Measurements from ENCODE around the gene TEX13D.

TEX13D gene

DNA sequence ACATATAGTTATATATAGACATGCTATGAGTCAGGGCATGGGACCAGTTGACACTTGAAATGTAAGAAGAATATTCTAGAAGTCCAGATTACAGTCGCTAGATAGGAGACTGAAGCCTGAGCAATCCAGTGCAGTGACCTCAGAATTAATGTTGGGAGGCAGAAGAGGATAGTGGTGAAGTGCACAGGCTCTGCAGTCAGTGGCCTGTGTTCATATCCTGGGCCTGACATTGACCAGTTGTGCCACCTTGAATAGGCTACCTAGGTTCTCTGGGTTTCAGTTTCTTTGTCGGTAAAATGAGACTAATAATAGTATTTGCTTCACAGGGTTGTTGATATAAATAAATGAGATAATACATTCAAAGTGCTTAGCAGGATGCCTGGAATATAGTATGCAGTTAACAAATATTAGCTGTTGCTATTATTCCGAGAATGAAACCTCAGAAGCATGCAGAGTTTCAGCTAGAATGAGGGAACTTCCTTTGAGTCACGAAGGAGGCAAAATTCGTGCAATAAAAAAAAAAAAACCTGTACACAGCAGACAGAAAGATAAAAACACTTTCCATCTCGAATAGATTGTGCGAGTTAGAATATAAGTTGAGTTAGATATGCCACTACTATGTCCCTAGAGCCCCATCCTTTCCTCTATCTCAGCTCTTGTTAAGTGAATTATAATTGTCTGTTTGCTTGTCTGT lies 9.9 kb downstream of the TEX13D start:
- TF ChIP-seq, protein P1, sequence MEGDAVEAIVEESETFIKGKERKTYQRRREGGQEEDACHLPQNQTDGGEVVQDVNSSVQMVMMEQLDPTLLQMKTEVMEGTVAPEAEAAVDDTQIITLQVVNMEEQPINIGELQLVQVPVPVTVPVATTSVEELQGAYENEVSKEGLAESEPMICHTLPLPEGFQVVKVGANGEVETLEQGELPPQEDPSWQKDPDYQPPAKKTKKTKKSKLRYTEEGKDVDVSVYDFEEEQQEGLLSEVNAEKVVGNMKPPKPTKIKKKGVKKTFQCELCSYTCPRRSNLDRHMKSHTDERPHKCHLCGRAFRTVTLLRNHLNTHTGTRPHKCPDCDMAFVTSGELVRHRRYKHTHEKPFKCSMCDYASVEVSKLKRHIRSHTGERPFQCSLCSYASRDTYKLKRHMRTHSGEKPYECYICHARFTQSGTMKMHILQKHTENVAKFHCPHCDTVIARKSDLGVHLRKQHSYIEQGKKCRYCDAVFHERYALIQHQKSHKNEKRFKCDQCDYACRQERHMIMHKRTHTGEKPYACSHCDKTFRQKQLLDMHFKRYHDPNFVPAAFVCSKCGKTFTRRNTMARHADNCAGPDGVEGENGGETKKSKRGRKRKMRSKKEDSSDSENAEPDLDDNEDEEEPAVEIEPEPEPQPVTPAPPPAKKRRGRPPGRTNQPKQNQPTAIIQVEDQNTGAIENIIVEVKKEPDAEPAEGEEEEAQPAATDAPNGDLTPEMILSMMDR (IDR thresholded peaks at IDR 0.05; ENCODE audit: low read depth, low read length): no peak
- DNase-seq (ENCODE audit: extremely low read depth, low read depth): no peak

DNA sequence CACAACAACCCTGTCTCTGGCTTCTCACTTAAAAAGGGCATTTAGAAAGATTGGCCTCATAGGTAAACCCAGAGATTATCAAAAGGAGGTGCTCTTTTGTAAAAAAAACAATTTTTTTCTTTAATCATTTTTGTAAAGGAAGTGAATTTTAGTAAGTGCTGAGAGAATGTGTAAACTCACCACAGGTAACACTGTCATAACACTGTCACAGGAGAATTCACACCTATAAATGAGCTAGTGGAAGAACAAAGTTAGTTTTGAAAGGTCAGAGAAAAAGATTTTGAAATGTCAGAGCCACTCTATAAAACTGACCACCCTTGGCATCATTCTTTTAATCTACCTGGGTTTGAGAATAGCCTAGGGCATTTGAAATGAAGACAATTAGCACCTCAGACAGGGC lies 10.6 kb downstream of the TEX13D start:
- DNase-seq (ENCODE audit: extremely low read depth, low read depth): no peak
- TF ChIP-seq, protein P1 (IDR thresholded peaks at IDR 0.05; ENCODE audit: low read depth, low read length): no peak

DNA sequence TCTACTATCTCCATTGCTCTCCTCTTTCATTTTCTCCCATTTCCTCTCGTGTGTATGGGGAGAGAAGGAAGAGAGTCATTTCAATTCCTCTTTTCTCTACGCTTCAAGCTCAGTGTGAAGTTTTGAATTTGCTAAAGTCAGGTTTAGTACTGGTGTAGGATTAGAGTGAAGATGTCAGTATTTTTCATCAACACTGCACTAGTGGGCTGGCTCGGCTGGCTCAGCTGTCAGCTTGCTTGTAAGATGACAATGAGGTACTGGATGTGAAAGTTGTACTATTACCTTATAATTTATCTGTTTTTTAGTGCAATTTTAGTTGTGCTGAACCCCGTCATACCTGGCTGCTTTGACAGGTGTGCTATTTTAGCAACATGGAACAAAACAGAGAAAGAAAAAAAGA lies 11.8 kb downstream of the TEX13D start:
- TF ChIP-seq, protein P1 (IDR thresholded peaks at IDR 0.05; ENCODE audit: low read depth, low read length): no peak
- no peak for DNase-seq (ENCODE audit: extremely low read depth, low read depth)

DNA sequence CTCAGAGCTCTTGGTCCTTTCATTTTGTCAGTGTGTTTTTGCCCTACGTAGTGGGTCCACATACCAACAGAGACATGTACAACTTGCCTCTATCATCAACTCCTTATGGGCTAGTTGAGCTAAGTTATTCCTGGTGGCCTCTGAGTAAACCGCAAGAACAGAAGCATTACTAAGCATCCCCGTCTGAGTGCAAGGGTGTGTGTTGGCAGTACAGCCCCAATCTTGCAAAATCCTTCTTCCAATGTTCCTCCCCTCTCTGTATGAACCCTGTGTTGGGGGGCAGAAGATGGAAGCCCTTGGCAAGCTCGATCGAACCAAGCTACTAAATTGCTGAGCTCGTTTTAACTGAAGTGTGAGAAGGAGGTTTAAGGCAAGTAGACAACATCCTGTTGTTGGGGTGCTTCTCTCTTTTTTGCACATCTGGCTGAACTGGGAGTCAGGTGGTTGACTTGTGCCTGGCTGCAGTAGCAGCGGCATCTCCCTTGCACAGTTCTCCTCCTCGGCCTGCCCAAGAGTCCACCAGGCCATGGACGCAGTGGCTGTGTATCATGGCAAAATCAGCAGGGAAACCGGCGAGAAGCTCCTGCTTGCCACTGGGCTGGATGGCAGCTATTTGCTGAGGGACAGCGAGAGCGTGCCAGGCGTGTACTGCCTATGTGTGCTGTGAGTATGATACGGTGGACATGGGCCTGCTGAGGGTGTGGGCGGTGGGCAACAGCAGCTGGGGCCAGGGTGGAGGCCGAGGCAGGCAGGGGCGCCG lies 13.8 kb downstream of the TEX13D start, which contains the start of gene SH2D1A:
Gene SH2D1A, plus strand, starts transcription at position 447 of the 760 bp plus-strand sequence. Its CDS starts 80 bp downstream, at position 527.
- DNase-seq (ENCODE audit: extremely low read depth, low read depth): no peak
- TF ChIP-seq, protein P1 (IDR thresholded peaks at IDR 0.05; ENCODE audit: low read depth, low read length): no peak

DNA sequence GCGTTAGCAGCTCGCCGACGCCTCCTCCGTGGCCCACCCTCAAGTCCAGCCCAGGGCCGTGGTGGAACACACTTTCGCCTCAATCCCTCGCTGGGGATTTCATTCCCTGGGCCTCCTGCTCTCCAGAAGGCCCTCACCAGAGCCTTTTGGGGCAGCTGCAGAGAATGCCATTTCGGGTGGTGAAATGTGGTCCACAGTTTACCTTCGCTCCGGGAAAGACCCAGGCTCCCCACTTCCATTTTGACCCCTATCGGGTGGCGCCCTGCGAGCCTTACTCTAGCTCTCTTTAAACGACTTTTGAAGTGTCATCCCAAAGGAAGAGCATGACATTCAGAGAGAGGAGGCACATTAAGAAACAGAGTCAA lies 14.4 kb downstream of the TEX13D start:
- TF ChIP-seq, protein P1 (IDR thresholded peaks at IDR 0.05; ENCODE audit: low read depth, low read length): no peak
- DNase-seq (ENCODE audit: extremely low read depth, low read depth): no peak

DNA sequence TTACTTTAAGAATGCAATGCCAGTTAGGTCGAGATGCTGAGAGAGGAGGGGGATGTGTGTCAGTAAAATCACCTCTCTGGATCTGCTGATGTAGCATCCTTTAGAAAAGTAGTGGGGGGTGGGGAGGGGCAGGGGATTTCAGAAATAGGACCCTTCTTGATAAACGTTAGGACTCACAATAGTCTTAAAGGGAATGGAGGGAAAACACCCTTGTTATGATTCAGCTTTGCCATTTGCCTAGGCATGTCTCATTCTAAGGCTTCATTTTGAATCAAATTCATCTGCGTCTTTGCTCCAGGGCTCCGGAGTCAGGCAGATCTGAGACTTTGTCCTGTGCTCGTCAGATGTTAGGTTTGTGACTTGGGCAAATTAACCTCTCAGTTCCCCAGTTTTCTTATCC lies 14.8 kb downstream of the TEX13D start:
- TF ChIP-seq, protein P1 (IDR thresholded peaks at IDR 0.05; ENCODE audit: low read depth, low read length): no peak
- no peak for DNase-seq (ENCODE audit: extremely low read depth, low read depth)

DNA sequence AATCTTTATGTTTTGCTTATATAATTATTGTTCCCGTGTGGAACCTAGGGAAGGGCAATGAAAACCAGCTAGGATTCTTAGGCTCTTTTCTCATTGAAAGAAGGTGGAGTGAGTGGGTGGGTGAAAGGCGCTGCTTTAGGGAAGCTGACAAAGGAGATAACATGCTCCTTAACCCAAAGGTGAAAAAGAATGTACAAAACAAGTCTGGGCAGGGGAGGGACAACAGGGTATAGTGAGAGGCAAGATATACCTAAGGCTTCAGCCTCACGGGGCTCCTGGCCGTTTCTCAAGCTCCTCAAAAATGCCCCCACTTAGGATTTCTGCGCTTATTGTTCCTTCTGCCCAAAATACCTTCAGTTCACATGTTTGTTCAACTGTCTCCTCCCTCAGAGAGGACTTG lies 15.7 kb downstream of the TEX13D start:
- TF ChIP-seq, protein P1 (IDR thresholded peaks at IDR 0.05; ENCODE audit: low read depth, low read length): no peak
- DNase-seq (ENCODE audit: extremely low read depth, low read depth): no peak
